HepG2 (cell line): ENCODE results near the gene MAPK11. TPM values are rescaled to one million over a fixed set of nuclear protein-coding genes. Genes with fewer than 3 reads are reported as not detected.

ENCODE experiments used
- CC2D1A ChIP-seq: sonication (generic); formaldehyde crosslinking; IDR thresholded peaks from 2 replicates; pipeline ENCODE4 v1.8.1; 2023; ENCODE audit warnings: mild to moderate bottlenecking, missing genetic modification reagents
- CCDC6 ChIP-seq: sonication (generic); formaldehyde crosslinking; IDR thresholded peaks from 2 replicates; pipeline ENCODE4 v1.8.1; 2022; ENCODE audit warnings: mild to moderate bottlenecking, missing genetic modification reagents, moderate library complexity
- ELF1 ChIP-seq: sonication (generic); formaldehyde crosslinking; IDR thresholded peaks from 2 replicates; pipeline ENCODE4 v1.4.0; 2020; ENCODE audit warnings: missing genetic modification reagents
- GABPA ChIP-seq, 2 experiments: IDR thresholded peaks; 2 replicates each; pipeline ENCODE4 v1.6.1; 2011 to 2016; ENCODE audit warnings: low read depth in 2 of 2, low read length in 1 of 2, missing biosample characterization in 1 of 2, missing genetic modification characterization in 1 of 2
- SAP130 ChIP-seq: IDR thresholded peaks from 2 replicates; pipeline ENCODE4 v1.6.1; 2016; ENCODE audit warnings: low read depth
- SIN3A ChIP-seq: IDR thresholded peaks from 2 replicates; pipeline ENCODE4 v1.6.1; 2011; ENCODE audit warnings: low read depth, mild to moderate bottlenecking, control low read depth, low read length, borderline replicate concordance
- SRSF1 ChIP-seq: fragments of 200-400 bp; formaldehyde crosslinking; optimal IDR thresholded peaks from 2 replicates; pipeline ENCODE3; 2017; ENCODE audit warnings: mild to moderate bottlenecking, low read depth, low read length, moderate library complexity
- XBP1 ChIP-seq: sonication (generic); formaldehyde crosslinking; IDR thresholded peaks from 2 replicates; pipeline ENCODE4 v1.5.0; 2020; ENCODE audit warnings: missing genetic modification reagents
- ZBTB40 ChIP-seq, 2 experiments: fragments of 450-650 bp in 1 of 2; sonication (generic) in 1 of 2; formaldehyde crosslinking in 1 of 2; IDR thresholded peaks; 2 replicates each; pipeline versions ENCODE4 v1.6.1 to v1.8.0; 2016 to 2022; ENCODE audit warnings: antibody characterized with exemption in 1 of 2, mild to moderate bottlenecking in 1 of 2, missing genetic modification reagents in 1 of 2
- ZMYM4 ChIP-seq: sonication (generic); formaldehyde crosslinking; IDR thresholded peaks from 2 replicates; pipeline ENCODE4 v1.8.1; 2023; ENCODE audit warnings: mild to moderate bottlenecking, missing genetic modification reagents
- ZNF224 ChIP-seq: sonication (generic); formaldehyde crosslinking; IDR thresholded peaks from 2 replicates; pipeline ENCODE4 v1.5.0; 2020; ENCODE audit warnings: mild to moderate bottlenecking, missing genetic modification reagents
- ZNF230 ChIP-seq: sonication (generic); formaldehyde crosslinking; IDR thresholded peaks from 2 replicates; pipeline ENCODE4 v1.4.0; 2020; ENCODE audit warnings: mild to moderate bottlenecking, missing genetic modification reagents
- ZNF800 ChIP-seq: sonication (generic); formaldehyde crosslinking; IDR thresholded peaks from 2 replicates; pipeline ENCODE4 v1.4.0; 2020; ENCODE audit warnings: missing genetic modification reagents
- polyA plus RNA-seq, 8 experiments: library from polyadenylated mRNA; depleted of rRNA in 3 of 8; stranded (reverse) in 7 of 8; unstranded in 1 of 8; fragments of >200 nt; fragmentation: Illumina TruSeq in 4 of 8; extraction: Trizol in 4 of 8; gene quantifications; 2 replicates each; pipeline versions ENCODE4 v1.2.1 to v1.2.3, GENCODE V29; 2011 to 2016; ENCODE audit warnings: low read depth in 4 of 8, missing spikeins in 1 of 8, mixed read lengths in 1 of 8; ENCODE audit not compliant: insufficient read depth in 1 of 8
- total RNA-seq, 5 experiments: library from RNA; depleted of rRNA; stranded (reverse); fragments of >200 nt; fragmentation: Illumina TruSeq; extraction: Trizol; gene quantifications; 2 replicates each; pipeline ENCODE4 v1.2.3, GENCODE V29; 2016; ENCODE audit warnings: low read depth in 1 of 5

MAPK11 gene
- total and polyA plus RNA-seq, 2 of the 13 experiments (the other 11 are each of a cell fraction or from before 2014, with no cell fraction given): 0.15 to 0.17 TPM

- TF ChIP-seq ZBTB40 (IDR thresholded peaks at IDR 0.05): no peak
- 0 out of 2 replicates have a peak, but pooled peaks have one; percentile 2 for TF ChIP-seq ZBTB40 (CRISPR knock-in tag; IDR thresholded peaks at IDR 0.05)
- TF ChIP-seq XBP1: no peak
- TF ChIP-seq GABPA (IDR thresholded peaks at IDR 0.05; ENCODE audit: low read depth, low read length): peak; percentile 42
- TF ChIP-seq GABPA (CRISPR knock-in tag; IDR thresholded peaks at IDR 0.05; ENCODE audit: low read depth): no peak
- TF ChIP-seq SAP130: peak; percentile 34
- no peak for TF ChIP-seq CC2D1A
- 0 out of 2 replicates have a peak, but pooled peaks have one; percentile 1 for TF ChIP-seq ZNF230 (CRISPR knock-in tag)
- no peak for TF ChIP-seq CCDC6
- TF ChIP-seq ZNF800 (CRISPR knock-in tag): no peak
- TF ChIP-seq ELF1: 0 out of 2 replicates have a peak, but pooled peaks have one; percentile 33
- no peak for TF ChIP-seq SRSF1
- 0 out of 2 replicates have a peak, but pooled peaks have one; percentile 12 for TF ChIP-seq ZNF224
- peak; percentile 57; the same call in 1 of the 2 replicates for TF ChIP-seq SIN3A
- TF ChIP-seq ZMYM4: no peak
- TF ChIP-seq, all 625 proteins: peak for 10
Measured at GRCh38 chr22:50243685-50244419, 26.3 kb downstream of the MAPK11 start (continued).
